ENCODE measurements around the gene SUMF1. TPM values are rescaled to one million over a fixed set of nuclear protein-coding genes. Genes with fewer than 3 reads are reported as not detected.

SUMF1 gene
- total RNA-seq, 1 donor from 2014 or later, result 98.4 TPM

- Histone ChIP-seq H3K4me3 (no peak overlapping the region), H3K36me3 (no peaks in the 10 kb centered on the region), H3K4me1 (no peaks in the 10 kb centered on the region), H3K9me3 (no peaks in the 10 kb centered on the region), H3K27me3 (no peaks in the 10 kb centered on the region), H3K27ac (no peak overlapping the region)
- no peak for DNase-seq (ENCODE audit: low spot score in 2 of 2)
- no peak for TF ChIP-seq CTCF (IDR thresholded peaks at IDR 0.05)
- intact Hi-C loops (cut with DNase I), result no loop called here
Measured at GRCh38 chr3:4454142-4454541, 12.9 kb downstream of the SUMF1 start.

GRCh38 chr3:4449043-4449805 is 17.8 kb downstream of the SUMF1 start:
- no peaks in the 10 kb centered on the region for H3K27me3 ChIP-seq
- no peak for DNase-seq (ENCODE audit: low spot score in 2 of 2)
- H3K4me3 ChIP-seq, result no peak overlapping the region
- no peaks in the 10 kb centered on the region for H3K4me1 ChIP-seq
- H3K27ac ChIP-seq, result no peak overlapping the region
- peaks cover 4 to 5% of the 10 kb centered on the region in 2 donors for H3K36me3 ChIP-seq
- TF ChIP-seq CTCF (IDR thresholded peaks at IDR 0.05), result no peak
- intact Hi-C loops (cut with DNase I), result no loop called here
- no peaks in the 10 kb centered on the region for H3K9me3 ChIP-seq

- no peak for DNase-seq (ENCODE audit: low spot score in 2 of 2)
- H3K4me1 ChIP-seq, result no peaks in the 10 kb centered on the region
- H3K36me3 ChIP-seq, result peaks cover 4 to 5% of the 10 kb centered on the region in 2 donors
- no peak for TF ChIP-seq CTCF (IDR thresholded peaks at IDR 0.05)
- intact Hi-C loops (cut with DNase I), result no loop called here
- H3K4me3 ChIP-seq, result no peak overlapping the region
- no peaks in the 10 kb centered on the region for H3K27me3 ChIP-seq
- no peak overlapping the region for H3K27ac ChIP-seq
- H3K9me3 ChIP-seq, result no peaks in the 10 kb centered on the region
Measured at GRCh38 chr3:4448187-4448586, 18.9 kb downstream of the SUMF1 start.

- Histone ChIP-seq H3K27ac (no peak overlapping the region), H3K27me3 (no peaks in the 10 kb centered on the region), H3K9me3 (no peaks in the 10 kb centered on the region), H3K36me3 (peaks cover 4 to 5% of the 10 kb centered on the region in 2 donors), H3K4me3 (no peak overlapping the region), H3K4me1 (no peaks in the 10 kb centered on the region)
- no peak for DNase-seq (ENCODE audit: low spot score in 2 of 2)
- no peak for TF ChIP-seq CTCF (IDR thresholded peaks at IDR 0.05)
- intact Hi-C loops (cut with DNase I), result no loop called here
Measured at GRCh38 chr3:4447295-4447999, 19.6 kb downstream of the SUMF1 start.

GRCh38 chr3:4440951-4441350 is 26.1 kb downstream of the SUMF1 start:
- TF ChIP-seq CTCF (IDR thresholded peaks at IDR 0.05), result no peak
- no peaks in the 10 kb centered on the region for H3K27me3 ChIP-seq
- intact Hi-C loops (cut with DNase I), result no loop called here
- no peak for DNase-seq (ENCODE audit: low spot score in 2 of 2)
- no peaks in the 10 kb centered on the region for H3K9me3 ChIP-seq
- H3K36me3 ChIP-seq, result peaks cover 3 to 5% of the 10 kb centered on the region in 2 donors
- H3K4me3 ChIP-seq, result no peak overlapping the region
- no peak overlapping the region for H3K27ac ChIP-seq
- H3K4me1 ChIP-seq, result no peaks in the 10 kb centered on the region

All from ascending aorta (tissue), 2 donors.